Measurements from ENCODE around the gene DMBT1. TPM values are rescaled to one million over a fixed set of nuclear protein-coding genes. Genes with fewer than 3 reads are reported as not detected.
A peak's percentile ranks its signal among the peaks of the same experiment; 100 is the strongest.

DMBT1 gene
- total RNA-seq = not detected in 2 replicates

DNA sequence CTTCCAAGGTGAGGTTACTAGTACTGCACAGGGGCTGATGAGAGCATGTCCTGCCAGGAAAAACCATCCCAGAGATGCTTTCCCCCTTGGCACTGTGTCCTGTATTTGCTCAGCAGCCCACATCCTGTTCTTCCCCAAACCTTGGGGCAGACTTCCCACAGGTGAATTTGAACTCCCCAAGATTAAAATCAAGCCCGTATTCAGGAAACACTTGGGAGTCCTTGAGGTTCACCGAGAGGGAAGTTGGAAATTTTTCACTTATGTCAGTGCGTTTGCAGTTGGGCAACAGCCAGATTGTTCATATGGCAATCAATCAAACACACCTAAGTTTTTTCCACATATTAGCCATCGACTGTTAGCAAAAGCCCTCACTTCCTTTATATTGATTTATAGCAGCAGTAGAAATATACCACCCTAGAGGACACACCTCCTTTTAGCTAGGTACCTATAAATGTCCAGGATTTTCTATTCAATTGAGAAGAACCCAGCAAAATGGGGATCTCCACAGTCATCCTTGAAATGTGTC lies at the start of gene DMBT1:
TSS of gene DMBT1 (plus strand) at position 476 of the 526 bp plus-strand sequence. CDS start at position 493, 17 bp downstream.
- no peak for DNase-seq (ENCODE audit: low read depth, low spot score)

DNA sequence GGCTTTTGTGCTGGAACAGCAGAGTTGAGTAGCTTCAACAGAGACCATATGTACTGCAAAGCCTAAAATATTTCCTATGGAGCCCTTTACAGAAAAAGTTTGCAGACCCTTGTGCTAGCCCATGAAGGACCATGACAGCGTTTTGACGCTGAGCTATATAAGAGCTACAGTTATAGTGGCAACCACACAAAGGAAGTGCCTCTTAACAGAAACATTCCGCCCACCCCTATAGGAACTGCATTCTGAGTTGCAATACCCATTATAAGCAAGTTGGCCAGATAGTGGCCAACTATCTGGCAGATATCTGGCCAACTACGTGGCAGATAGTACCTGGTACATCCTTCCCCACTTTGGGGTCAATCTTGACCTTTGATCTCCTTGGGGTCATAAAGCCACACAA lies 47.5 kb upstream of the DMBT1 start:
- no peak for DNase-seq (ENCODE audit: low read depth, low spot score)

DNA sequence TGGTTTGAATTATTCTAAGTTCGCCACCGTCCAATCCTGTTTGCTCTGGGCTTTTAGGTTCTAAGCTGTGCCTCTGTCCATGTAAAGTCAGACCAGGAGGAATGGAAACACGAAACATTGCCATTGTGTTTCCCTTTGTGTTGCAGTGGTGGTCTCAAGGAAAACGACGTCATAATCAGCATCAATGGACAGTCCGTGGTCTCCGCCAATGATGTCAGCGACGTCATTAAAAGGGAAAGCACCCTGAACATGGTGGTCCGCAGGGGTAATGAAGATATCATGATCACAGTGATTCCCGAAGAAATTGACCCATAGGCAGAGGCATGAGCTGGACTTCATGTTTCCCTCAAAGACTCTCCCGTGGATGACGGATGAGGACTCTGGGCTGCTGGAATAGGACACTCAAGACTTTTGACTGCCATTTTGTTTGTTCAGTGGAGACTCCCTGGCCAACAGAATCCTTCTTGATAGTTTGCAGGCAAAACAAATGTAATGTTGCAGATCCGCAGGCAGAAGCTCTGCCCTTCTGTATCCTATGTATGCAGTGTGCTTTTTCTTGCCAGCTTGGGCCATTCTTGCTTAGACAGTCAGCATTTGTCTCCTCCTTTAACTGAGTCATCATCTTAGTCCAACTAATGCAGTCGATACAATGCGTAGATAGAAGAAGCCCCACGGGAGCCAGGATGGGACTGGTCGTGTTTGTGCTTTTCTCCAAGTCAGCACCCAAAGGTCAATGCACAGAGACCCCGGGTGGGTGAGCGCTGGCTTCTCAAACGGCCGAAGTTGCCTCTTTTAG lies 46.3 kb upstream of the DMBT1 start:
- DNase-seq (ENCODE audit: low read depth, low spot score) = no peak

DNA sequence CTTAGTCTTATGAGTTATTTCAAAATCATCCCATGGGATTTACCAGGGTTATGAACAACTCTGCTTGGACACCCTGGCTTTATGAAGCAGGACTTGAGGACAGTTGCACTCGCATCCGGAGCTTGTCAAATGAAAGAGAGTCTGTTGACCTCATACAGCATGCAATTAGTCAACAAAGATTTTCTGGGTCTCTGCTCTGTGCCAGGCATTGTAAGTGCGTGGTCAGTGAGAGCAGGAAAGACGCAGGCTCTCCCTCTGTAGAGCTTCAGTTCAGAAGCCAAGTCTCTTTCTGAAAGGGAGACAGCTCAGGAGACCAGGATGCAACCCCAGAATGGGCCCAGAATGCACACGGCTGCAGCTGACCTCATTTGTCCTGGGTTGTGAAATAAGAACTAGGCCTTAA lies 45.5 kb upstream of the DMBT1 start:
- DNase-seq (ENCODE audit: low read depth, low spot score) = no peak

DNA sequence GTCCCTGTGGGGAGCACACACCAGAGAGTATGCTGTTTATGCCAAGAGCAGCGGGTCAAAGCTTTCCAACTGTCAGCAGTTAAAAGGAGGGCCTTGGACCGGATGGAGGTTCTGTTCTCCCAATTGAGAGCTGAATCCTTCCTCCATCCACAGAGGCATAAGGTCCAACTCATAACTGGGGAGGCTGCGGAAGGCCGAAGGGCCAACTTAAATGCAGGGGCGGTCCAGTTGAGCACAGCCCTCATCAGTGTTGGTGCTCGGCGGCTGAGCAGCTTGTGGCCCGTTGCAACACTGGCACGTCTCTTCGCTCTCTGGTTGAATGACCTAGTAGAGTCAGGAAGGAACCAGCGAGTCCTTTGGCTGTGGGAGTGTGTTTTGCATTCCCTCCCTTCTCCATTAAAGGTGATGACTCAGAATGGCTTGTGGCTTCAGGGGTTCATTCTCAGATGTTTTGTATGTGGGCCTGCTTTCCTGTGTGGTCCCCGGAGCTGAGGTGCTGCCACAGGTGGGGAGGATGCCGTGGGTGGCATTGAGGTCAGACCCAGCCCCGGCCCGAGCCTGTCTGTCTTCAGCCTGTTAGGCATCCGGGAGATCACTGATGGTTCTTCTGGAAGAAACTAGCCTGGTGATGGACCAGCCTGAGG lies 44.8 kb upstream of the DMBT1 start:
- DNase-seq (ENCODE audit: low read depth, low spot score) = no peak

DNA sequence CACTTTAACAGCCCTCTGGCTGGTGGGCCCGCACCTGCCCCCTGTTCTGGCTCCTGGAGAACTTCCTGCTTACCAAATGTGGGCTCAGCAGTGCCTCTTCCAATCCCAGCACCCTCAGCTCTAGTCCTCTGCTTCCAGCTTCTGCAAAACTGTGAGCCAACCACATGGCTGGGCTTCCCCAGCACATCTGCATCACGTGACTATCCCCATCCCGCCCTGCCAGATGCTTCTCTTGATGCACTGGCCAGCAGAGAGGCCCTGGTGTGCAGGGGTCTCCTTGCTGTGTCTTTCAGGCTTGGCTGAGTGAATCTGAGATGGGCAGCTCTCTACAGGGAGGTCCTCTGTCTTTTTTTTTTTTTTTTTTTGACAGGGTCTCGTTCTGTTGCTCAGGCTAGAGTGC lies 43.8 kb upstream of the DMBT1 start:
- DNase-seq (ENCODE audit: low read depth, low spot score) = no peak

DNA sequence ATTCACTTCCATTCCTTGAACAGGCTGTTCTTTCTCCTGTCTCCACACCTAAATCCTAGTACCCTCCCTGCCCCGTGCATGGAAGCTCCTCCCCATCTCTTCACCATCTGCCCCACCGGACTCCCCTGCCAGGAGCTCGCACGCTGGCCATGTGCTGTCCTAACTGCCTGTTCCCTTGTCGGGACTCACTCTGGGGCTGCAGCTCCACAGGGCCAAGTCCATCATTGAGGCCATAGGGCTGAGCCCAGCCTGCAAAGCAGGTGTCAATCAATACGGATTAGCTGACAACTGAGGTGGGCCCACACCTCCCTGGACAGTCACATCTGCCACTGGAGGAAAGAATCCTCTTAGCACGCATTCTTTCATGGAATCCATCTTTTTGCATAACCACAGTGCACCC lies 41.4 kb upstream of the DMBT1 start:
- DNase-seq (ENCODE audit: low read depth, low spot score) = no peak

DNA sequence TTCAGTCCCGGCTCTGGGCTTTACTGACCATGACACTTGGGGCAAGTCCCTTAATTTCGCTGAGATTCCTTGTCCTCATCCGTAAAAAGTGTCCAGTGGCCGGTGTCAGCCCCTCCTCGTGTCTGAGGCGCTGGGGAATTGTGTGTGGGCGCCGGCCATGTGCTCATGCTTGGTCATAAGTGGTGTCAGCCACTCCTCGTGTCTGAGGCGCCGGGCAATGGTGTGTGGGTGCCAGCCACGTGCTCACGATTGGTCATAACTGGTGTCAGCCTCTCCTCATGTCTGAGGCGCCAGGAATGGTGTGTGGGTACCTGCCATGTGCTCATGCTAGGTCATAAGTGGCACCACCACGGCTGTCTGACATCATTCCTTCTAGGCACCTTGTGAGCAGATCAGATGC lies 40.7 kb upstream of the DMBT1 start:
- no peak for DNase-seq (ENCODE audit: low read depth, low spot score)

DNA sequence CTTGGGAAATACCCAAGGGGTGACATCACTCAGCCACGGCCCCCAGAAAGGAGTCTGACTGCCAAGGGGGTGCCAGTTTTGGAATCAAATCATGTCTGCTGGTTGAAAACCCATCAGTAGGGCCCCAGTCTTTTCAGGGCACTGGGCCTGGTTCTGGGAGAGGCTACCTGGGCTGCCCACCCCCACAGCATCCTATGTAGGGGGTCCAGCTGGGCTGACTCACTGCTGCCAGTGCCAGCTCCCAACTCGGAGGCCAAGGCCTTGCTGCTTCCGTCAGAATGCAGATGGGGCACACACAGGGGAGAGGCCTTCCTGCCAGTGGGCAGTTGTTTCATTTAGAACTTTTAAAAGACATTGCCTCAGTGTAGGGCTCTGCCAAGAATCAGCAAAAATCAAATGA lies 39.5 kb upstream of the DMBT1 start:
- DNase-seq (ENCODE audit: low read depth, low spot score) = no peak

DNA sequence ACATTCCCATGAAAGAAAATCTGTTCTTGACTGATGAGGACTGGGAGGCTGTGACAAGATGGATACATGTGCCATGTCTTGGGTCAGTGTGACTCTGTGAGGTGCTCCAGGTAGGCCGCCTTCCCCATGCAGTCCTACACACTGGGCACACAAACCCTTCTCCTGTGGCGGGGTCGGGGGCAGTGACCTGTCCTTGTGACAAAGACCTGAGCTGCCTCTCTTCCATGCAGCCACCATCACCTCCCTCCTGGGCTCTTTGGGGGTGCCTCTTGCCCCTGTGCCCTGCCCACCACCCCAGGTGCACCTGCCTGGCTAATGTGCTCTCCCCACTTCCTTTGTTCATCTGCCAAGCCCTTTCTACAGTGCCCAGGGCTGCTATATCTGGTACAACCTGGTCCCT lies 35.7 kb upstream of the DMBT1 start:
- DNase-seq (ENCODE audit: low read depth, low spot score) = no peak

DNA sequence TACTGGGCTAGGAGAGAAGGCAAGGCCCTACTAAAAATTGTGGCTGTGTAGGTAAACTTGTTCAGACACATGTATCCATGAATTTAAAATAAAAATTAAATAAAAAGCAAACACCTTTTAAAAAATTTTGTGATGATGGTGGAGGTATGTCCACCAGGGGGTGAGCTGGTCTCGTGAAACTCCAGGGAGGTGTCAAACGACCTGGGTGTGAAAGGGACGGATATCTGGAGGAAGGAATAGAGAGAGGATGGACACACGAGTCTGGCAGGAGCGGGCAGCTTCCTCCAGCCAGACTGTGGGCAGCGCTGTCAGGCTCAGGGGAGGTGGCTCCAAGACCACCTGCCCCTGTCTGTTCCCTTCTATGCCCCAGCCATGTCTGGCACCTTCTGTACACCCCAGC lies 34.8 kb upstream of the DMBT1 start:
- no peak for DNase-seq (ENCODE audit: low read depth, low spot score)

DNA sequence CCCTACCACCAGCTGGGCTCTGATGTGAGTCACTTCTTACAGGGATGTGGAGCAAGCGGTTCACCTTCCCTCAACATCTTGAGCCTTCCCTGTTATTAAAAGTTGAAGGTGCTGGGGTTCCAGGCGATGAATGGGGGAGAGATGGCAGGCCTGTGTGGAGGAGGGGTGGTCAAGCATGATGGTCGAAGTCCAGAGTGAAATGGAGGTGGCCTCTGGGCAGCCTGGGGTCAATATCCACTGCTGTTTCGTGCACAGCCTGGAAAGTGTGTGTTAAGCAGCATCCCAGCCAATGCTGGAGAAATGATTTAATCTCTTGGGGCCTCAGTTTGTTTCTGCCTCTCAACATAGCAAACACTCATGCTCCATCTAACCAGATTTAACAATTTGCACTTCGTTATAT lies 33.7 kb upstream of the DMBT1 start:
- no peak for DNase-seq (ENCODE audit: low read depth, low spot score)

DNA sequence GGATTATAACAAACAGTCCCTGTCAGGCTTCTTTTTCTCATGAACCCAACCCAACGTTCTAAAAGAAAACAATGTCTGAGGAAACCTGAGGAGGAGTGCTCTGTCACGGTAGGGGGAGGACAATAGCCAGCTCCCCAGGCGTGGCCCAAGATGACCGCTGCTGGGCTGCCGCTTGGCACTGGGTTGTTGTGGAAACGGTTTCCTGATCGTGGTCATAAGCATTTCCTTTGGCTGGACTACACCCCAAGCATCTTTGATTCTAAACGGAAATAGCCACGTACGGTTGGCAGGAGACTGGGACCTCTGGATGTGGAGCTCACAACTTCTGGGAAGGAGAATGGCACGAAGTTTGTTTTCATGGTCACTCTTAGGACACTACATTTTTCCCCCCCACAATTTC lies 30.4 kb upstream of the DMBT1 start:
- peak; percentile 79 for DNase-seq (ENCODE audit: low read depth, low spot score)

DNA sequence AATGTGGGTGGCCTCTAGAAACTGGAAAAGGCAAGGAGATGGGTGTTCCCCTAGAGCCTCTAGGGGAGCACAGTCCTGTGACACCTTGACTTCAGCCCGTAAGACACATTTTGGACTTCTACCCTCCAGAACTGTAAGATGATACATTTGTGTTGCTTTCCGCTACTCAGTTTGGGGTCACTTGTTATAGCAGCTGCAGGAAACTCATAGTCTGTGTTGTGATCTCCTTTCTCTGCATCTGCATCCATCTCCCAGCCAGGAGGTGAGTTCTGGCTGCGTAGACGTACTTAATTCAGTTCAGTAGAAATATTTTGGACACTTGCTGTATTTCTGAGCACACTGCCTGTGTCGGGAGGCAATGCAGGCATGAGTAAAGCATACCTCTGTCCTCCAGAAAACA lies 29.3 kb upstream of the DMBT1 start:
- no peak for DNase-seq (ENCODE audit: low read depth, low spot score)

DNA sequence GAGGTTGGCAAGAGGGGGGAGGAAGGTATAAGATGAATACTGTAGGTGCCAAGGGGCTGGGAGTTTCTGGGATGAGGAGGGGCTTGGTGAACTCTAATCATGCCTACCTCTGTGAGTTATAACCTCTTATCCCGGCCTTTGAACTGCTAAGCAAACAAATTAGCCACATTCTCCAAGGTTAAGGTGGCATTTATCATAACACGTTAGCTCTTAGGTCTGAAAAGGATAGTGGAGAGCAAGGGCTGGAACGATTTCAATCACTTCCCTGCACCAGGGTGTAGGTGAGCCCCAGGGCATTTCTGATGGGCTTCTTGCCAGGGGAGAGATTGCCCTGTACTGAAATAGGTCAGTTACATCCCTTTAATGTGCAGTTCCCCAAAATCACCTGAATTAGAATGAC lies 28.6 kb upstream of the DMBT1 start:
- no peak for DNase-seq (ENCODE audit: low read depth, low spot score)

DNA sequence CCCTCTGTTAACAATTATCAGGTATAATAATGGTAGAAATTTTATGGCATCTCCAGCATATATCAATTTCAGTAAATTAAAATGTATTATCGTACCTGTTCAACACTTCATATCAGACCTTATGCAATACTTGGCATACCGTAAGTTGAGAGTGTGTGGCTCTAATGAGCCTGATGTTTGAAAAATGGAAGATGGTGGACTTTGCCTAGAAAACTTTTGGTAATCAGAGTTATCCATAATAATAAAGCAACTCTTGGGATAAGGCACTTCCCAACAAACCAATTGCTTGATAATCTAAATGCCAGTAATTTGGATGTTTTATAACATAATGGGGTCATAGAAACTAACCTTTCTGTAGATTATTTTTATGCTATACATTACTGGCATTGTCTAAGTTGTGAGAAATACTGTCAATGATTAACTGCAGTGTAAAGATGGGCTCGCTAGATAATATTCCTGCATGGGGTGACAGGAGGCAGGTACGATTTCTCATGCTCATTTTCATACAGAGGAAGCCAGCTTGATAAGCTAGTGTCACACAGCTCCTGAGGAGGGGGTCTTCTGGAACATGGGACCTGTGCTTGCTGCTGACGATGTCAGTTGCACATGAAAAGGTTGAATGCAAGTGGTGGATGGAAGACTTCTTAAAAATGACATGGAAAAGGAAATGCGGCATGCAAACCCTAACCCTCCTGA lies 27.8 kb upstream of the DMBT1 start:
- no peak for DNase-seq (ENCODE audit: low read depth, low spot score)

DNA sequence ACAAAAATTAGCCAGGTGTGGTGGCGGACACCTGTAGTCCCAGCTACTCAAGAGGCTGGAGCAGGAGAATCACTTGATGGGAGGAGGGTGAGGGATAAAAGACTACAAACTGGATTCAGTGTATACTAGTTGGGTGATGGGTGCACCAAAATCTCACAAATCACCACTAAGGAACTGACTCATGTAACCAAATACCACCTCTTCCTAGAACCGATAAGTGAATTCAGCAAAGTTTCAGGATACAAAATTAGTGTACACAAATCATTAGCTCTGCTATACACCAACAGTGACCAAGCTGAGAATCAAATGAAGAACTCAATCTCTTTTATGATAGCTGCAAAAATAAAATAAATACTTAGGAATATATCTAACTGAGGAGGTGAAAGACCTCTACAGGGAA lies 23.0 kb upstream of the DMBT1 start:
- DNase-seq (ENCODE audit: low read depth, low spot score) = no peak

DNA sequence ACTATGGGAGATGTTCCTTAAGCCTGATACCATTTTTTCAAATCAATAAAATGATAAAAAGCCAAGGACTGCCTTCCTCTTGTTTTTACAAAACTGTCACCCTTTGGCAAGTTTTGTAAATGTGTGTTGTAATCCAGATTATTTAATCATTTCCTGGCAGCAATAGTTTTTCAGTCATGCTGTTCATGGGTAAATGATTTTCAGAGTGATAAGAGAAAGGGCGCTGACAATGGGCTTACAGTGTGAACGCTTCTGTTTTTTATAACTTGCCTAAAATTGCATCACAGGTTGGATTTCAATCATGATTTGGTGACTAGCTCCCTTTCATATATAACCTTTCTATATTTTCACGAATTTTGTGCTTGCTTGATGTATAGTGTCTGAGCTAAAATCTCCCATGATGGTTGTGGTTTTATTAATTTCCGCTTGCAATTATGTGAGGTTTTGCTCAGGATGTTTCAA lies 19.0 kb upstream of the DMBT1 start:
- no peak for DNase-seq (ENCODE audit: low read depth, low spot score)

DNA sequence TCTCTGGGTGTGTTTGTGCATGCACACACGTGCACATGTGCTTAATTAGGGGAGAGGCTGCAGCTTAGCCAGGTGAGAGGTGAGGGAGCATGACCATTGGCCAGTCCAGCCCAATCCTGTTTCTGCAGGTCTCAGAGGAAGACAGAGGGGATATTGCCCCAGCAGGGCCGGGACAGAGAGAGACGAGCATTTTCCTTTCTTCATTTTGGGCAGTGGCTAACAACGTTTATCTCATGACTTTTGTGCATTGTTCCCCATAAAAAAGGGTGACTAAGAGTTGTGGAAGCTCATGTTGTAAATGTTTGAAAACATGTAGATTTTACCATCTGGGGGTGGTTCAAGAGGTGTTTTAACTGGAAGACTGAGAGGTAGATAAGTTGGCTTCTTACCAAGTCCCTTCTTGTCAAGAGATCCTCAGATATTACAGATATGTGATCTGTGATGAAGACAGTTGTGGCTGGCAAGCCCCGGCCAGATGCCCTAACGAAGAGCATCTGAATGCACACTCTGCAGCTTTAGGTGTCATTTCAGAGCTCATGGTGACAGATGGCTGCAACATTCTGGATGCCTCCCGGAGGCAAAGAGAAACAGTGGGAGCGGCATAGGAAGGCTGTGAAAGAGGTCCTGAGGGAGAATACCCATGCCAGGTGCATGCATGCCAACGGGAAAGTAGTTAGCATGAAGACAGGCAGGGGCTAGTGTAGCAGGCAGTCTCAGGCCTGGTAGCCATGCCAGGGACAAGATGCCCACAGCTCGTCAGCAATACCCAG lies 16.7 kb upstream of the DMBT1 start:
- DNase-seq (ENCODE audit: low read depth, low spot score) = no peak

DNA sequence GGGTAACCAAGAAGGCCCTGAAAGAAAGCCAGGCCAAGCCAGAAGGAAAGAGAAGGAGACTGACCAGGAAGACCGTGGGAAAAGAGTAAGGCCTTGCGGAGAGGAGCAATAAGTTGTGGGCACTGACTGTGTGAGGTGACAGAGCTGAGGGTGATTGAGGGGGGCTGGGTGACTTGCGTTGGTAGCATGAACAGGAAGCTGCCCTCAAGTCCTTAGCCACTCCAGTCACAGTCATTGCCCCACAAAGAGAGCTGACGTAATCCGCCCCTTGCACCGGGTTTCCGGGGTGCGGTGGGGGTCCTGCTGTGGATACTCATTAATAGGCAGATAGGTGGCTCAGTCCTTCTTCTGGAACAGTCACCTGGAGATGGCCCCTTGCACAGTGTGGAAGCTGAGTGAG lies 16.1 kb upstream of the DMBT1 start:
- DNase-seq (ENCODE audit: low read depth, low spot score) = no peak

DNA sequence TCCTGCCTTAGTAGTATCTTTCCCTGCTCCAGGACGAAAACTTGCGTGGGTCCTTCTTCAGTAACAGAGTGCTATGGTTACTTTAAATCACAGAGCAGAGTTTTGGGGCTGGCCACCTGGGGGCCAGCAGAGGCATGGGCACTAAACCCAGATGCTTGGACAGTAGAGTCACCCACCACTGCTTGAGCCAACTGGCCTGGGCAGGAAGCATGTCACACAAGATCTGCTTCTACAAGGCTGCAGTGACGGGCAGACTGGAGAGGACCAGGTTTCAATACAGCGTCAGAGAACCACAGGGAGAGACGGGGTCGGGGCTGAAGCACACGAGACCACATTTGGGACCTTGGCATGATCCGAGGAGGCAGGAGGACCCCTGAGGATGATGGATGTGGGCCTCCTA lies 14.3 kb upstream of the DMBT1 start:
- DNase-seq (ENCODE audit: low read depth, low spot score) = no peak
